NCI-H2196 treated with DMSO at 0.1 percent for 48 hours (cell line): ENCODE data around the gene POMP.
"Not testable (repeated sequence)": the region's sequence is repeated elsewhere in the genome, so short reads cannot be mapped to it uniquely, and the experiment has no call there.

Experiments used
- DNase-seq: peaks from one replicate; lab custom pipeline; 2025; ENCODE audit not compliant: unreplicated experiment; lab: John Stamatoyannopoulos, UW

Gene POMP

GRCh38 chr13:28693605-28694491 is 34.9 kb downstream of the POMP start:
- not testable (repeated sequence) for DNase-seq

GRCh38 chr13:28697441-28697840 is 38.5 kb downstream of the POMP start:
- DNase-seq: no peak

- no peak for DNase-seq
These were observed 40.3 kb downstream of the POMP start for GRCh38 chr13:28699246-28699645.

- no peak for DNase-seq
These were observed 45.4 kb downstream of the POMP start for GRCh38 chr13:28704282-28704681.

- no peak for DNase-seq
These were observed 46.0 kb downstream of the POMP start for GRCh38 chr13:28704919-28705318.

- DNase-seq: no peak
These were observed 46.6 kb downstream of the POMP start for GRCh38 chr13:28705461-28706083.

GRCh38 chr13:28707629-28708427 is 48.9 kb downstream of the POMP start:
- DNase-seq: no peak

GRCh38 chr13:28710161-28710560 is 51.2 kb downstream of the POMP start:
- no peak for DNase-seq

- no peak for DNase-seq
These were observed 55.7 kb downstream of the POMP start for GRCh38 chr13:28714651-28715050.

- DNase-seq: no peak
These were observed 57.6 kb downstream of the POMP start for GRCh38 chr13:28716511-28716910.

- DNase-seq: no peak
These were observed 58.2 kb downstream of the POMP start for GRCh38 chr13:28717170-28717569.

- no peak for DNase-seq
These were observed 59.2 kb downstream of the POMP start for GRCh38 chr13:28718196-28718542.

GRCh38 chr13:28718543-28719226 is 59.8 kb downstream of the POMP start, which contains the start of gene SLC46A3:
Gene SLC46A3, minus strand, starts transcription at chr13:28718970. Its CDS starts 972 bp downstream, at chr13:28717998.
- DNase-seq: no peak

GRCh38 chr13:28719227-28720055 is 60.5 kb downstream of the POMP start:
- DNase-seq: no peak

GRCh38 chr13:28723806-28724205 is 64.9 kb downstream of the POMP start:
- DNase-seq: no peak

- no peak for DNase-seq
These were observed 66.2 kb downstream of the POMP start for GRCh38 chr13:28725046-28725610.
